ENCODE results near the gene IL25.

DNA sequence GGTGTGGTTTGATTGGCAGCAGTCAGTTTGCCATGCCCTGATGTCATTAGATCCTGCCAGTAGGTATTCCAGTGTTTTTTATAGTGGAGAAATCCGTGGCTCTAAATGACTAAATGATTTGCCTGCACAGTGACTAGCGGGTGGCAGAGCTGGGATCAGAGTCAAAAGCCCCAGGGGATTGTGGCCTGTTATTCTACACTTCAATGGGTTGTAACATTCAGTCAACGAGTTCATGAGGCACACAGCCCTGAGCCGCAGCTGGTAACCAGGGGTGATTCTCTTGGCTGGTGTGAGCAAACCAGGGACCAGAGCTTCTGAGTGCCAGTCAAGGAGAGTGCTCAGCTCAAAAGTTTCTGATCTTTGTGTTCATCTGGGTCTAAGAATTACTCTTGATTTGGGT is 33.6 kb downstream of the IL25 start:
- TF ChIP-seq CTCF (IDR thresholded peaks at IDR 0.05) (no peak), POLR2A (IDR thresholded peaks at IDR 0.05) (no peak)

Data from Peyer's patch (tissue), 4 donors.